ENCODE measurements around the gene NTMT1.

The NTMT1 gene

GRCh38 chr9:129682381-129682780 lies 56.4 kb downstream of the NTMT1 start:
- DNase-seq, result no peak

DNA sequence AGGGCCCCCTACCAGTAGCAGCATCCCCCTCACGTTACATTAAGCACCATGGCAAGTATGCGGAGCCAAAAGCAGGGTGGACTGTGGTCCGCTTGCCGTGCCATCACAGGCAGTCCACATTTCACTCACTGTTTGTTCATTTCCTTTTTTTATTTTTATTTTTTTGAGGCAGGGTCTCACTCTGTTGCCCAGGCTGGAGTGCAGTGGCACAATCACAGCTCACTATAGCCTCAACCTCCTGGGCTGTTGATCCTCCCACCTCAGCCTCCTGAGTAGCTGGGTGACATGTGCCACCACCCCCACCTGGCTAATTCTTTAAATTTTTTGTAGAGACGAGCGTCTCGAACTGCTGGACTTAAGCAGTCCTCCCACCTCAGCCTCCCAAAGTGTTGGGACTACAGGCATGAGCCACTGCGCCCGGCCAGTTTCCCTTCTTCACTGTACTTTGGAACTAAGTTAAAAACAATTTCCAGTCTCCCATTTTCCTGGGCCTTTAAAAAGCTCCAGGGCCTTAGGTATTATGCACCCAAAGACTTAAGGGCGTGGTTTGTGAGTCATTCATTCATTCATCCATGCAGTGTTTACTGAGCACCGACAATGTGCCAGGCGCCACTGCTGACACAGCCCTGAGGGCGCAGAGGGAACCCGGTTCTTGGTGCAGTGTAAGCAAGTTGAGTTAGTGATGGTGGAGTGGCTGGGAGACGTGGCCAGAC lies 59.4 kb downstream of the NTMT1 start:
- no peak for DNase-seq
